ENCODE data around the gene TENT4A.

The TENT4A gene

GRCh38 chr5:6775571-6775970, 62.3 kb downstream of the TENT4A start:
- DNase-seq = no peak

- no peak for DNase-seq
Observed at GRCh38 chr5:6780802-6781391, 67.7 kb downstream of the TENT4A start.

GRCh38 chr5:6781716-6782115, 68.5 kb downstream of the TENT4A start:
- DNase-seq = no peak

- DNase-seq = no peak
Observed at GRCh38 chr5:6783787-6784186, 70.6 kb downstream of the TENT4A start.

- no peak for DNase-seq
Observed at GRCh38 chr5:6784481-6784880, 71.2 kb downstream of the TENT4A start.

GRCh38 chr5:6785161-6785860, 72.1 kb downstream of the TENT4A start:
- no peak for DNase-seq

- DNase-seq = no peak
Observed at GRCh38 chr5:6785861-6786180, 72.6 kb downstream of the TENT4A start.

GRCh38 chr5:6786786-6787495, 73.7 kb downstream of the TENT4A start:
- DNase-seq = no peak

GRCh38 chr5:6787941-6788340, 74.7 kb downstream of the TENT4A start:
- no peak for DNase-seq

- no peak for DNase-seq
Observed at GRCh38 chr5:6788439-6788838, 75.2 kb downstream of the TENT4A start.

- no peak for DNase-seq
Observed at GRCh38 chr5:6788956-6789649, 75.9 kb downstream of the TENT4A start.

- no peak for DNase-seq
Observed at GRCh38 chr5:6790346-6790865, 77.2 kb downstream of the TENT4A start.

GRCh38 chr5:6791031-6791430, 77.8 kb downstream of the TENT4A start:
- DNase-seq = no peak

- DNase-seq = no peak
Observed at GRCh38 chr5:6792376-6792775, 79.1 kb downstream of the TENT4A start.

- no peak for DNase-seq
Observed at GRCh38 chr5:6792911-6793471, 79.8 kb downstream of the TENT4A start.

- DNase-seq = no peak
Observed at GRCh38 chr5:6801236-6801635, 88.0 kb downstream of the TENT4A start.

- DNase-seq = no peak
Observed at GRCh38 chr5:6803981-6804550, 90.8 kb downstream of the TENT4A start.

- DNase-seq = no peak
Observed at GRCh38 chr5:6804766-6805501, 91.7 kb downstream of the TENT4A start.

- DNase-seq = no peak
Observed at GRCh38 chr5:6805841-6806240, 92.6 kb downstream of the TENT4A start.
